Keratinocyte (primary cell): ENCODE results near the gene FKBP5.

Experiments
- CTCF ChIP-seq, 3 experiments: IDR thresholded peaks in 1 of 3; conservative IDR thresholded peaks in 1 of 3; optimal IDR thresholded peaks in 1 of 3; 2 replicates in 2 of 3; 3 replicates in 1 of 3; pipeline versions ENCODE3 to v1.5.1; 2011; ENCODE audit warnings: low read length in 3 of 3, mild to moderate bottlenecking in 3 of 3, moderate library complexity in 2 of 3, control low read depth in 1 of 3, inconsistent platforms in 1 of 3; ENCODE audit not compliant: insufficient read depth in 2 of 3; ENCODE audit errors: extremely low read depth in 1 of 3
- EZH2 ChIP-seq: IDR thresholded peaks from one replicate; pipeline ENCODE4 v1.6.1; 2012; ENCODE audit warnings: inconsistent platforms, mild to moderate bottlenecking, low read length, moderate library complexity

- TF ChIP-seq CTCF (optimal IDR thresholded peaks at IDR 0.05 in 1 of 3, IDR thresholded peaks at IDR 0.05 in 1 of 3, conservative IDR thresholded peaks at IDR 0.05 in 1 of 3; ENCODE audit: extremely low read depth in 1 of 3, insufficient read depth in 2 of 3, low read length in 3 of 3) (no peak), EZH2 (no peak)
Observed at GRCh38 chr6:35723587-35723986, 34.9 kb upstream of the FKBP5 start.
